H54 (cell line): Measurements from ENCODE around the gene SLC16A1.
"Not testable (repeated sequence)": the region's sequence is repeated elsewhere in the genome, so short reads cannot be mapped to it uniquely, and the experiment has no call there.

Experiments used
- DNase-seq: peaks from one replicate; pipeline ENCODE4 v3.0.0; 2011; ENCODE audit warnings: low spot score, mixed read lengths; ENCODE audit not compliant: insufficient read length
- FAIRE-seq: peaks from 3 replicates; lab custom pipeline; 2011; peaks lifted over from hg19 to GRCh38; lab: Jason Lieb, UNC
- POLR2A ChIP-seq: IDR thresholded peaks from 2 replicates; pipeline ENCODE4 v1.6.1; 2011; ENCODE audit warnings: low read depth, mild to moderate bottlenecking, low read length

The SLC16A1 gene

GRCh38 chr1:112983537-112984131, 27.6 kb upstream of the SLC16A1 start:
- FAIRE-seq = no peak

DNA sequence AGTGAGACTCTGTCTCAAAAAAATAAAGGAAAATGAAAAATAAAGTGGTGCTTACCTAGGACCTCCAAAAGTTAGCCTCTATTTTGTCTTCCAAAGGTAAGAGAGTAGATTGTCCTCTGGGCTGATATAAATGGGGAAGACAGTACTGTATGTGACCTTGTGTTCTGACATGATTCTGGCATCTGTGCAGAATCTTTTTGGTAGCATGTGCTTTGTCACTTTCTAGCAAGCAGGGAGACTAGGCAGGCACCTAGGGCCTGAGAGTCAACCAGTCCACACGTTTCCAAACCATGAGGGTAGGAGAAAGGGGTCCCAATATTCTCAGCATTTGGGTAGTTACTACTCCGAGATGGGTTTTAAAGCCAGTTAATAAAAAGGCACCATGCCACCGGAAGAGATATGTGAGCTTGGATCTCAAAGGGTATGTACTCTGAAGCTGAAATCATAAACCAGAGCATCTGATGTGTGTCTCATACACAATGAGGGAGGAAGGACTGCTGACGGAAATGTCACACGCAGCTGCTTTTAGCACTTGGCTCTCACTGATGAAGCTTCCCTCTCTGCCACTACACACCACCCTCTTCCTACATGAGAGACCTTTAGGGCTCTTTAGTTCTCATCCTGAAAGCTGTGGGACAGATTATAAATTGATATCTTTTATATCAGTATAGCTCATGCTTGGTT, 27.0 kb upstream of the SLC16A1 start:
- no peak for TF ChIP-seq POLR2A
- no peak for FAIRE-seq
- DNase-seq = no peak

More at GRCh38 chr1:112983537-112984131, 27.6 kb upstream of the SLC16A1 start:
- TF ChIP-seq POLR2A = no peak
- no peak for DNase-seq

- no peak for FAIRE-seq
- DNase-seq = no peak
- no peak for TF ChIP-seq POLR2A
These were observed 26.3 kb upstream of the SLC16A1 start for GRCh38 chr1:112982328-112982727.

DNA sequence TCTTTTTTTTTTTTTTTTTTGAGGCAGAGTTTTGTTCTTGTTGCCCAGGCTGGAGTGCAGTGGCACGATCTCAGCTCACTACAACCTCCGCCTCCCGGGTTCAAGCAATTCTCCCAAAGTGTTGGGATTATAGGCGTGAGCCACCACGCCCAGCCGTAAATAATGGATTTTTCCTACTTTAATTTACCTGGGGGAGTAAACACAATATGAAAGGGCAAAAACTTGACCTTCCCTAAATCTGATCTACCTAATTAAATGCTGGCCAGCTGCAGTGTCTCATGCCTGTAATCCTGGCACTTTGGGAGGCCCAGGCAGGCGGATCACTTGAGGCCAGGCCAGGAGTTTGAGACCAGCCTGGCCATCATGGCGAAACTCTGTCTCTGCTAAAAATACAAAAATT, 25.8 kb upstream of the SLC16A1 start:
- DNase-seq, FAIRE-seq: not testable (repeated sequence)

DNA sequence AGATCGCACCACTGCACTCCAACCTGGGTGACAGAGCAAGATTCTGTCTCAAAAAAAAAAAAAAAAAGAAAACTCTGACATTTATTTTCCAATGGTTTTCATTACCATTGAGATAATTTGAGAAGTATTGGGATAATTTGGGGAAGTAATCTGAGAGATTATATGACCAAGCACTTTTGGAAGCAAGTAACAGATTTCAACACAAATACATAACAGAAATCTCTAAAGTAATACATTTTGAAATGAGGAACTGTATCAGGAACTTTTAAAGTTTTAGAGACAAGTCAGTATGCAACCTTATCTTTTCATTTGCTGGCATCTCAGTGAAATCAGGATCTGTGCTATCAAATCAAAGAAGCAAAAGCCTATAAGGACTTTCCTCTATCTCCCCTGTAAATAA, 25.4 kb upstream of the SLC16A1 start:
- no peak for TF ChIP-seq POLR2A
- no peak for DNase-seq
- no peak for FAIRE-seq

GRCh38 chr1:112975336-112975735, 19.3 kb upstream of the SLC16A1 start:
- no peak for DNase-seq
- FAIRE-seq = no peak
- no peak for TF ChIP-seq POLR2A

DNA sequence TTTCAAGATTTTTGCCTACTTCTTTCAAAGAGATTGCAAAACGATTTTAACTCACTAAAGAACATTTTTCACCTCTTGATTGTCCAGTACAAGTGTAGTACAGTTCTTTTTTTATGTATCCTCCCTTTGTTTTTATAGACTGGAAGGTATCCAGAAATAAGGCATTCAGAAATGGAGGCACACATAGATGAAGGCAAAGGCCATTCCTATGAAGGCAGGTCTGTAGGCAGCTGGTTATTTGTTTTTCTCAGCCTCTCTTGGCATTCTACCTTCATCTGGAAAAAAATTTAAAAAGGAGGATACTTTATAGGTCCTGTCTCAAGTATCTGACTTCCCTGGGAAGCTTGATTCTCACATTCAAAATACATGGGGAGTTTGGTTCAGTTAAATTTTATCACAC, 18.6 kb upstream of the SLC16A1 start:
- FAIRE-seq (peak; percentile 11), DNase-seq (no peak)
- TF ChIP-seq POLR2A = no peak

DNA sequence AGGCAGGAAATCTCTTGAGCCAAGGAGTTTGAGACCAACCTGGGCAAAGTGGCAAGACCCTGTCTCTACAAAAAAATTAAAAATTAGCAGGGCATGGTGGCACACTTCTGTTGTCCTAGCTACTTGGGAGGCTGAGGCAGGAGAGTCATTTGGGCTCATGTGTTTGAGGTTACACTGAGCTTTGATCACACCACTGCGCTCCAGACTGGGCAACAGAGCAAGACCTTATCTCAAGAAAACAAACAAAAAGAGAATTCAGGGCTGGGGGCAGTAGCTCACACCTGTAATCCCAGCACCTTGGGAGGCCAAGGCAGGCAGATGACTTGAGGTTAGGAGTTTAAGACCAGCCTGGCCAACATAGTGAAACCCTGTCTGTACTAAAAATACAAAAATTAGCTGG, 17.8 kb upstream of the SLC16A1 start:
- no peak for TF ChIP-seq POLR2A
- FAIRE-seq = no peak
- no peak for DNase-seq

DNA sequence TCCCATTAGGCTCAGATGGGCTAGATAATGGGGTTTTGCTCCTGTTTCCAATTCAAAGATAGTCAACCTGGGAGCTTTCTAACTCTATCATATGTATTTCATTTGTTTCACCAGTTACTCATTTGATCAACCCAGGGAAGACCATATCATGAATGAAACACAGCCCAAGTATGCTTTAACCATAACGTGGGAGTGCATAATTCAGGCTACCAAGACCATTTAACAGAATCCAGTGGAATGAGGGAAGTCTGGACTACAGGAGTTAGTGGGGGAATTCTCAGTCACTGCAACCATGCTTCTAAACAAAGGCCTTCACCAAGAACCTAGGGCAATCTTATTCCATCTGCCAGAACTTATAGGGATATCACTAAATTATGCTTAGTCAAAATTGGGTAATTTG, 15.0 kb upstream of the SLC16A1 start:
- no peak for DNase-seq
- no peak for TF ChIP-seq POLR2A
- no peak for FAIRE-seq

DNA sequence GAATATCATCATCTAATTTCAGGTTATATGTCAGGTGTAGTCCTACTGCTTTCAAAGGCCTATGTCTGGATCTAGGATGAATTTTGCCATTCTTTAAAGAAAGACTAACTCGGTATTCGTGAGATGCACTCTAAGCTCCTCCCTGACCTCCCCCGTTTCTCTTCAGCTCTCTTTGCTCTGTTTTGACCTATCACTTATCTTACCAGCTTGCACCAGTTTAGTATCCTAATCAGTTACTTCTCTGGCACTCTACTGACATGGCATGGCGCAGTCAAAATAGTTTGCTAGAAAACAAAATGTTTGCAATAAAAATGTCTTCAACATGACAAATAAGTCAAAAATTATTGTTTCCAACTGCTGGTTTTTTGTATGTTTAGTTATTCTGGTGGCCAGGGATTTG, 8.4 kb upstream of the SLC16A1 start:
- no peak for TF ChIP-seq POLR2A
- DNase-seq (no peak), FAIRE-seq (no peak)

DNA sequence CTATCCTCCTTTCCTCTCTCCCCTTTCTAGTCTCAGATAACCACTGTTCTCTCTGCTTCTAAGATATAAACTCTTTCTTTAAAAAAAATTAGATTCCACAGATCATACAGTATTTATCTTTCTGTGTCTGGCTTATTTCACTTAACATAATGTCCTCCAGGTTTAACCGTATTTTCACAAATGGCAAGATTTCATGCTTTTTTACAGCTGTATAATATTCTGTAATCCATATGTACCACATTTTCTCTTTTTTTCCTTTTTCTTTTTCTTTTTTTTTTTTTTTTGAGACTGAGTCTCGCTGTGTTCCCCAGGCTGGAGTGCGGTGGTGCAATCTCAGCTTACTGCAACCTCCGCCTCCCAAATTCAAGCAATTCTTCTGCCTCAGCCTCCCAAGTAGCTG, 5.1 kb upstream of the SLC16A1 start:
- FAIRE-seq (no peak), DNase-seq (no peak)
- no peak for TF ChIP-seq POLR2A

DNA sequence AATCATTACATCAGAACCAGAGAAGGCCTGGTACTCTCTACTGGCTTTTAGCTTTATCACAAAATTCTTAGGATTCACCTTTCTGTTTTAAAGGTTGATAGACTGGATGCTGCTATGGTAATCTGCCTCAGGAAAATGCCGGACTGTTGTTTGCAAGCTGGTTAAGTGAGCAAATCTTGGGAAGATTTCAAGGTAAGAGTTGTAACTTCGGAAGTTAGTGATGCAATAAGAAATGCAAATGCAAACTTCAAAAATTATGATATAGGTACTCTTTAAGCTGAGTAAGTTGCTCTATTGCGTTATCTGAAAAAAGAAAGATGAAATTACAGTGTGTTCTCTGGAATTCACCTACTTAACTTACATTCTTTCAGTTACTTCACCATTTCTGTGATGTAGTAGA, 4.4 kb upstream of the SLC16A1 start:
- DNase-seq = no peak
- TF ChIP-seq POLR2A = no peak
- FAIRE-seq = no peak

- not testable (repeated sequence) for DNase-seq, FAIRE-seq
These were observed 2.2 kb upstream of the SLC16A1 start for GRCh38 chr1:112958236-112958635.

DNA sequence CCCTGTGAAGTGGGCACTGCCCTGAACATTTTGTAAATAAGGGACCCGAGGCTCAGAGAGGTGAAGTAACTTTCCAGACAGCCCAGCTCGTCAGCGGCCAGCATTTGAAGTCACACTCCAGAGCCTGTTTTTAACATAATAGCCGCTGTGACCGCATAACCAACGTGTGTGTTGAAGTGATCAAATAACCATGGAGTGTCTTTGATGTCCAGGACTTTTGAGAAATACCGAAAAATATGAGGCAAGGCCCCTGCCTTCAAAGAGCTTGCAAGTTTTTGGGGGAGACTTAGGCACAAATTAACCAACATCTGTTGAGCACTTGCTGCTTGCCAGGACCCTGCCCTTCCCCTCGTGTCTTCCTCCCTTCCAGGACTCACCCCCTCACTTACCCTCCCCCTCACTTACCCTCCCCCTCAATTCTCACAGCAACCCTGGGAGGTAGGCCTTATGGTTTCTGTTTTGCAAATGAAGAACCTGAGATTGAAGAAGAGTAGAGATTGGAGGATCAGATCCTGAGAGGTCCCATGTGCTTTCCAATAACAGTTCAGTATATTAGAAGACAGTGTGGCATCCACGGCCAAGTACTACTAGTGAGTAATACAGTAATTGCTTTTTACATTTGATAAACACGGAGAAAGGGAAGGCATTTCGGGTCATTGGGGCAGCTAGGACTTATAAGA, 1.3 kb upstream of the SLC16A1 start:
- DNase-seq = peak; percentile 62

More for the DNA sequence above, 1.3 kb upstream of the SLC16A1 start:
- TF ChIP-seq POLR2A = no peak
- peak; percentile 60 for FAIRE-seq
